ENCODE results near the gene AP2A1. TPM values are rescaled to one million over a fixed set of nuclear protein-coding genes. Genes with fewer than 3 reads are reported as not detected.

The AP2A1 gene
- total and polyA plus RNA-seq, 9 of the 15 experiments (the other 6 are each of a cell fraction or from before 2014, with no cell fraction given) = 0.55 to 150 (median 31.9) TPM

GRCh38 chr19:49850487-49851342 lies 83.9 kb downstream of the AP2A1 start, which contains the start of gene PTOV1 (continued):
- no peak for TF ChIP-seq CREBBP (IDR thresholded peaks at IDR 0.05; ENCODE audit: low read depth, low read length)
- TF ChIP-seq ZFP1 (CRISPR knock-in tag; IDR thresholded peaks at IDR 0.05) = no peak
- peak; percentile 94 for TF ChIP-seq BHLHE40 (IDR thresholded peaks at IDR 0.05; ENCODE audit: low read length)
- 0 out of 2 replicates have a peak, but pooled peaks have one; percentile 24 for TF ChIP-seq SMARCA4 (IDR thresholded peaks at IDR 0.05)
- TF ChIP-seq ZNF277 (CRISPR knock-in tag; IDR thresholded peaks at IDR 0.05; ENCODE audit: borderline replicate concordance) = no peak
- peak in 1 of 3 experiments; percentile 66; a peak in 2 of 6 replicates for TF ChIP-seq ZBTB11 (CRISPR knock-in tag; IDR thresholded peaks at IDR 0.05)
- peak; percentile 35; the same call in 1 of the 2 replicates for TF ChIP-seq NCOA1 (IDR thresholded peaks at IDR 0.05; ENCODE audit: low read depth)
- TF ChIP-seq ATF1 (CRISPR knock-in tag; IDR thresholded peaks at IDR 0.05) = peak; percentile 91
- TF ChIP-seq ATF1 (tag; IDR thresholded peaks at IDR 0.05) = peak; percentile 97
- TF ChIP-seq MLX (CRISPR knock-in tag; conservative IDR thresholded peaks at IDR 0.05) = 0 out of 4 replicates have a peak, but pooled peaks of 1 of the 2 experiments have one; percentile 36
- TF ChIP-seq MTA2 (IDR thresholded peaks at IDR 0.05; ENCODE audit: low read depth) = 0 out of 2 replicates have a peak, but pooled peaks have one; percentile 10
- no peak for TF ChIP-seq USF1 (CRISPR knock-in tag; IDR thresholded peaks at IDR 0.05)
- TF ChIP-seq HMGXB4 (CRISPR knock-in tag; IDR thresholded peaks at IDR 0.05) = peak; percentile 96
- no peak; the same call in none of the 2 replicates for TF ChIP-seq ATF3 (IDR thresholded peaks at IDR 0.05)
- 0 out of 2 replicates have a peak, but pooled peaks have one; percentile 40 for TF ChIP-seq ATF3 (CRISPR knock-in tag; conservative IDR thresholded peaks at IDR 0.05)
- peak; percentile 15 for TF ChIP-seq MEIS2 (IDR thresholded peaks at IDR 0.05; ENCODE audit: partially characterized antibody)
